NB4 (cell line): Measurements from ENCODE around the gene CDK9.
"Not testable (repeated sequence)": the region's sequence is repeated elsewhere in the genome, so short reads cannot be mapped to it uniquely, and the experiment has no call there.

Experiments used
- CTCF ChIP-seq: IDR thresholded peaks from one replicate; pipeline ENCODE4 v1.5.1; 2012; ENCODE audit warnings: low read depth, low read length
- POLR2A ChIP-seq: IDR thresholded peaks from 2 replicates; pipeline ENCODE4 v1.6.1; 2011; ENCODE audit warnings: mild to moderate bottlenecking; ENCODE audit not compliant: insufficient read length; ENCODE audit errors: extremely low read depth

DNA sequence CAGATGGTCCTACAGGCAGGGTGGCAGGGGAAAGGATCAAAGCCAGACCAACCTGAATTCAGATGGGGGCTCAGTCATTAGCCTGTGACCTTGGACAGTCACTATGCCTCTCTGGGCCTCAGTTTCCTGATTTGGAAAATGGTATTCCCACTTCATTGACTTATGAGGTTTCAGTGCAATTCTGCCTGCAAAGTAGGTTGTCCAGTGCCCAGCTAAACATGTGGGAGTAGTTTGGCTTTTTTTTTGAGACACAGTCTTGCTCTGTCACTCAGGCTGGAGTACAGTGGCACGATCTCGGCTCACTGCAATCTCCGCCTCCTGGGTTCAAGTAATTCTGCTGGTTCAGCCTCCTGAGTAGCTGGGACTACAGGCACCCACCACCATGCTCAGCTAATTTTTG, 50.7 kb downstream of the CDK9 start:
- not testable (repeated sequence) for TF ChIP-seq CTCF, POLR2A
